Measurements from ENCODE around the gene ARHGAP23.

DNA sequence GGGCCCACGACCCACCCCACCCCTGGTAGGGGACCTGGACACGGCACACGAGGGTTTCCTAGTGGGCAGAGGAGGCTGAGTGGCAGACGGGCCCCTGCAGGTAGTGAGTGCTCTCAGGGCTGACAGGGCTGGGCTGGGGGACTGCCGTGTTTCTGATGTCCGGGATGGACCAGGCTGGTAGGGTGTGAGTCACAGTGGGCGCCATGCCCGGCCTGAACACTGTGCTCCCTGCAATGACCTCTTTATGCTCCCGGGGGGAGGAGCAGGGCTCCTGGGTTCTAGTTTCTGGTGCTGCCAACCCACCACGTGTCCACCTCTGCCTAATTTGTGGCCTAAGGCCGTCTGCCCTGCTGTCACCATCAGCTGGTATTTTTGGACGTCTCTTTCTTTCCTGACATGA, 26.3 kb downstream of the ARHGAP23 start:
- no peak for TF ChIP-seq CTCF (conservative IDR thresholded peaks at IDR 0.05; ENCODE audit: low read depth, low read length)
- no peak for TF ChIP-seq EZH2 (IDR thresholded peaks at IDR 0.05; ENCODE audit: borderline replicate concordance, low read depth, low read length, poor library complexity, severe bottlenecking)

Measured in A673 (cell line).